ENCODE measurements around the gene ETV3. TPM values are rescaled to one million over a fixed set of nuclear protein-coding genes. Genes with fewer than 3 reads are reported as not detected.
"Not testable (repeated sequence)": the region's sequence is repeated elsewhere in the genome, so short reads cannot be mapped to it uniquely, and the experiment has no call there.

ETV3 gene
- total RNA-seq, 1 experiment from 2014 or later, result 12.0 TPM

GRCh38 chr1:157113631-157114030, 24.6 kb downstream of the ETV3 start:
- peak; percentile 42 for DNase-seq (ENCODE audit: low read depth)

- DNase-seq (ENCODE audit: low read depth), result no peak
Observed at GRCh38 chr1:157113106-157113505, 25.1 kb downstream of the ETV3 start.

- no peak for DNase-seq (ENCODE audit: low read depth)
Observed at GRCh38 chr1:157112186-157112867, 25.9 kb downstream of the ETV3 start.

GRCh38 chr1:157111396-157112165, 26.6 kb downstream of the ETV3 start:
- no peak for DNase-seq (ENCODE audit: low read depth)

GRCh38 chr1:157110686-157111085, 27.5 kb downstream of the ETV3 start:
- DNase-seq (ENCODE audit: low read depth), result no peak

- no peak for DNase-seq (ENCODE audit: low read depth)
Observed at GRCh38 chr1:157110003-157110402, 28.2 kb downstream of the ETV3 start.

GRCh38 chr1:157108448-157108847, 29.7 kb downstream of the ETV3 start:
- no peak for DNase-seq (ENCODE audit: low read depth)

- DNase-seq (ENCODE audit: low read depth), result no peak
Observed at GRCh38 chr1:157107702-157108101, 30.5 kb downstream of the ETV3 start.

GRCh38 chr1:157106813-157107189, 31.4 kb downstream of the ETV3 start:
- no peak for DNase-seq (ENCODE audit: low read depth)

GRCh38 chr1:157105988-157106812, 32.0 kb downstream of the ETV3 start:
- DNase-seq (ENCODE audit: low read depth), result peak; percentile 92

GRCh38 chr1:157105298-157105987, 32.8 kb downstream of the ETV3 start:
- no peak for DNase-seq (ENCODE audit: low read depth)

GRCh38 chr1:157104598-157105293, 33.4 kb downstream of the ETV3 start:
- peak; percentile 74 for DNase-seq (ENCODE audit: low read depth)

GRCh38 chr1:157103268-157103667, 34.9 kb downstream of the ETV3 start:
- no peak for DNase-seq (ENCODE audit: low read depth)

GRCh38 chr1:157101149-157101548, 37.0 kb downstream of the ETV3 start:
- DNase-seq (ENCODE audit: low read depth), result no peak

GRCh38 chr1:157099633-157100009, 38.6 kb downstream of the ETV3 start, which contains the start of gene ETV3L:
Gene ETV3L, minus strand, starts transcription at chr1:157099808. Its CDS starts 285 bp downstream, at chr1:157099523.
- DNase-seq (ENCODE audit: low read depth), result no peak

- not testable (repeated sequence) for DNase-seq (ENCODE audit: low read depth)
Observed at GRCh38 chr1:157098987-157099632, 39.1 kb downstream of the ETV3 start.

- no peak for DNase-seq (ENCODE audit: low read depth)
Observed at GRCh38 chr1:157098519-157098918, 39.7 kb downstream of the ETV3 start.

GRCh38 chr1:157097692-157098091, 40.5 kb downstream of the ETV3 start:
- DNase-seq (ENCODE audit: low read depth), result no peak

- DNase-seq (ENCODE audit: low read depth), result no peak
Observed at GRCh38 chr1:157096881-157097280, 41.3 kb downstream of the ETV3 start.

GRCh38 chr1:157095551-157095950, 42.6 kb downstream of the ETV3 start:
- DNase-seq (ENCODE audit: low read depth), result no peak

All from HT1080 (cell line).